ENCODE results near the gene GPC6.

DNA sequence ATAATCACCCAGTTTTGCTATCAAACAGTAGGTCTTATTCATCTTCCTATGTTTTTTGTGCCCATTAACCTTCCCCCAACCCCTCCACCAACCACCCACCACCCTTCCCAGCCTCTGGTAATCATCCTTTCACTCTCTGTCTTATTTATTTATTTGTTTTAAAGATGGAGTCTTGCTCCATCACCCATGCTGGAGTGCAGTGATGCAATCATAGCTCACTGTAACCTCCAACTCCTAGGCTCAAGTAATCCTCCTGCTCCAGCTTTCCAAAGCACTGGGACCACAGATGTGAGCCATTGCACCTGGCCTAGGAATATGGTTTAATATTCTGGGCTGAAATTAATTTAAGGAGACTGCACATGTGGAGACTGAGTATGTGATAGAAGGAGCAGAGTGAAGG, 527.0 kb downstream of the GPC6 start:
- TF ChIP-seq, protein P1, sequence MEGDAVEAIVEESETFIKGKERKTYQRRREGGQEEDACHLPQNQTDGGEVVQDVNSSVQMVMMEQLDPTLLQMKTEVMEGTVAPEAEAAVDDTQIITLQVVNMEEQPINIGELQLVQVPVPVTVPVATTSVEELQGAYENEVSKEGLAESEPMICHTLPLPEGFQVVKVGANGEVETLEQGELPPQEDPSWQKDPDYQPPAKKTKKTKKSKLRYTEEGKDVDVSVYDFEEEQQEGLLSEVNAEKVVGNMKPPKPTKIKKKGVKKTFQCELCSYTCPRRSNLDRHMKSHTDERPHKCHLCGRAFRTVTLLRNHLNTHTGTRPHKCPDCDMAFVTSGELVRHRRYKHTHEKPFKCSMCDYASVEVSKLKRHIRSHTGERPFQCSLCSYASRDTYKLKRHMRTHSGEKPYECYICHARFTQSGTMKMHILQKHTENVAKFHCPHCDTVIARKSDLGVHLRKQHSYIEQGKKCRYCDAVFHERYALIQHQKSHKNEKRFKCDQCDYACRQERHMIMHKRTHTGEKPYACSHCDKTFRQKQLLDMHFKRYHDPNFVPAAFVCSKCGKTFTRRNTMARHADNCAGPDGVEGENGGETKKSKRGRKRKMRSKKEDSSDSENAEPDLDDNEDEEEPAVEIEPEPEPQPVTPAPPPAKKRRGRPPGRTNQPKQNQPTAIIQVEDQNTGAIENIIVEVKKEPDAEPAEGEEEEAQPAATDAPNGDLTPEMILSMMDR (conservative IDR thresholded peaks at IDR 0.05; ENCODE audit: low read length) = no peak
- TF ChIP-seq EZH2phosphoT487 (IDR thresholded peaks at IDR 0.05; ENCODE audit: borderline replicate concordance, low read depth, low read length) = no peak

Measured in OCI-LY7 (cell line).